GM21786 (cell line): ENCODE data around the gene RASGRP4.

Experiments used
- ATAC-seq: cut with Tn5 transposase; IDR thresholded peaks from one replicate; pipeline ENCODE4 v1.9.1; 2021; ENCODE audit not compliant: unreplicated experiment

Gene RASGRP4

GRCh38 chr19:38391911-38392464 is 34.0 kb downstream of the RASGRP4 start:
- ATAC-seq, result no peak

DNA sequence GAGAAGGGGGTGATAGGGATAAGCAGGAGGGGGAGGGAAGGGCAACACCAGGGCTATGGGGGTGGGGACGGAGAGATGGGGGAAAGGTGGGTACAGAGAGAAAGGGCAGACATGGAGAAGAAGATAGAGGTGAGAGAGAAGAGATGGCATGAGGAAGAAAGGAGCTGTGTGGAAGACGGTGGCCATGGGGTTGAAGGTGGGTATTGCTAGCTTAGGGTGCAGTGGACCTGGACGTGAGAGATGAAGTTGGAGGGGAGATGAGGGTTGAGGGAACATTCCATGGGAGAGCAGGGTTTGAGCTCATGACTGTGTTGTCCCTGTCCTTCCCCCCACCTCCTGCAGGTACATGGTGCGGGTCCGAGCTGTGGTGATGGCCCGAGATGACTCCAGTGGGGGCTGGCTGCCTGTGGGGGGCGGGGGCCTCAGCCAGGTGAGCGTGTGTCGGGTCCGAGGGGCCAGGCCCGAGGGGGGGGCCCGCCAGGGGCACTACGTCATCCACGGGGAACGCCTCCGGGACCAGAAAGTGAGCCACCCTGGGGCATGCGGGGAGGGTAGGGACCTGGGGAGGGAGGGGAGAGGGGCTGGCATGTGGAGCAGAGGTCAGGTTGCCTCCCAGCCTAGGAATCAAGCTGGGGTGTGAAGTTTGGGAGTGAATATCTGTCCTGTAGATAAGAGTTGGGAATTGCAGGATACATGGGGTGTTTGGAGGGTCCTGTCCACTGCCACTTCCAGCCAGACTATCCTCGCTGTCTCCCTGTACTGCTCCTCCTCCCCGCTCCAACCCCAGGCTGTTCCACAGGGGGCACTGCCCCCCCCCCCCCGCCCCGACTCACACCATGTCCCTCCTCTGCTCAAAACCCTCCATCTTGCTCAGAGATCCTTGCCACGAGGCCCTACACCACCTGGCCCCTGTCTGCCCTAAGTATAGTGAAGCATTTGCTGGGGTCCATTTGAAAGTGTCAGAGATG is 35.8 kb downstream of the RASGRP4 start:
- ATAC-seq, result no peak

DNA sequence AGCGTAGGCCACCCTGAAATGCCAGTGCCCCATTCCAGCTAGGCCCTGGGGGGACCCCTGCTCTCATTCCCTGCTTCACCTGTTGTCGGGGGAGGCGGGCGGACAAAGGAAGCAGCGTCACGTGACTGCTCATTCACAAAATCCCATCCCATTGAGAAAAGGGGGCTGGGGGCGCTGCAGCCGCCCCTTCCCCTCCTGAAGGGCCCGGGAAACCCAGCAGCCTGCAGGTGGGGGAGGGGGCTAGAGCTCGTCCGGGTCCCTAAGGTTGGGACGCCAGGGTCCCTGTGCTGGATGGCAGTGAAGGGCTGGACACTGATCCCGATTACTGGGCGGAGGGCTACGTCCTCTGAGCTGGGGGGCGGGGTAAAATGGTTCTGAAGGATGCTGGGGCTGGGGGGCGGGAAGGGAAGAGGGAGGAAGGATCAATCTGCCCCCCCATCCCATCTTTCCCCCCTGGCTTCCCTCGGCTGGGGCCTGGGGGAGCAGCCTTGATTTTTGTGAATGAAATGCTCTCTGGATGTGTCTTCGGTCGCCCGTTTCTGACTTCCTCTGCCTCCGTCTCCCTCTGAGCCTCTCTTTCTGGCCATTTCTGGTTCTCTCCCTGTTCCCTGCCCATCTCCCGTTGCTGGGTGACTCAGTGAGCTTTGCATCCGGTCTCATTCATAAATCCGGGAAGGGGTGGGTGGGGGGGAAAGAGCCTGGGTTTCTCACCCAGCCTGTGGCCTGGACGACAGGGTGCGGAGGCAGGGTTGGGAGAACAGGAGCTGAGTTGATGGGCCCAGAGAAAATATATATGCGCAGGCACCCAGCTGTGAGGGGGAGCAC is 36.7 kb downstream of the RASGRP4 start:
- no peak for ATAC-seq

- ATAC-seq, result no peak
These were observed 37.5 kb downstream of the RASGRP4 start, which contains the start of gene SPRED3 for GRCh38 chr19:38388349-38389100. TSS of gene SPRED3 (plus strand) at chr19:38388697. CDS start at chr19:38390303, 1,606 bp downstream.

- peak; percentile 41 for ATAC-seq
These were observed 38.3 kb downstream of the RASGRP4 start, which contains the start of gene GGN for GRCh38 chr19:38387550-38388348. TSS of gene GGN (minus strand) at chr19:38388034. CDS start at chr19:38387261, 773 bp downstream.

DNA sequence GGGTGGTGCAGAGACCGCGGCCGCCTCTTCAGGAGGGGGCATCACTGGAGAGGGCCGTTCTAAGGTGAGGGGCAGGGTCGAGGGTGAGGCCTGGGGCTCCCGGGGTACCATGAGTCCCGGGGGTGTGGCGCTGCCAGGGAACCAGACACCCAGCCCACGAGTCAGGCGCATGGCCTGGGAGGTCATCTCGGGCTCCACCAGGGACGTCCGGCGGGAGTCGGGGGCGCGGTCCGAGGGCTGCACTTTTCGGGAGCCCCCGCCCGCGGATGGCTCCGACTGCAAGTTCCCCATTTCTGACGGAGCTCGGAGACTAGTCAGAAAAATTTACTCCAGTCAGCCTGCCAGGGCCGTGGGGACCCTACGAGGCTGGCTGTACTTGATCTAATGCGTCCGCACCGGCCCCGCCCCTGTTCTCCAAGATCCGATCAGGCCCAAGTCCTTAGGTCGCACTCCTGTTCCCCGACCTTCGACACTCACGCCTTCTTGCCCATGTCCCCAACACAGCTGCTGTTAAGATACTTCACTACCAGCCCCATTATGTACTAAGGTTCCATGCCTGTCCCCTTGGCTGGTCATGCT is 39.0 kb downstream of the RASGRP4 start:
- no peak for ATAC-seq

- ATAC-seq, result no peak
These were observed 39.6 kb downstream of the RASGRP4 start for GRCh38 chr19:38386300-38386970.

DNA sequence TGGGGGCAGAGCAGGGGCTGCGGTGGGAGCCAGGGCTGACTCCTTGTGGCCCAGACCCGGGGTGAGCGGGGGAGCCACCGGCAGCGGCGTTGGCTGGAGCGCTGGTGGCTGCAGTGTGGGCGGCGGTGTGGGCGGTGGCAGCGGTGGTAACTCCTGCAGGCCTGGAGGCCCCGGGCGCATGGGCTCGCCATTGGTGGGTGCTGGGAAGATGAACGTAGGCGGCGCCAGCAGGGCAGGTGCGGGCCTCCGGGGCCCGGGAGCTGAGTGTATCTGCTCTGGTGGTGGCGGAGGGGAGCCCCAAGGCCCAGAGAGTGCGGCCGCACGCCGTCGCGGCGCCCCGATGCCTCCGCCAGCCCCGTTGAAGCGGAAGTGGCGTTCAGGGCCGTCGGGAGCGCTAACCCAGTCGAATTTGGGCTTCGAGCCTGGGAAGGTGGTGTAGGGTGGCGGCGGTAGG is 40.2 kb downstream of the RASGRP4 start:
- ATAC-seq, result no peak

GRCh38 chr19:38385057-38385803 is 40.8 kb downstream of the RASGRP4 start:
- no peak for ATAC-seq

DNA sequence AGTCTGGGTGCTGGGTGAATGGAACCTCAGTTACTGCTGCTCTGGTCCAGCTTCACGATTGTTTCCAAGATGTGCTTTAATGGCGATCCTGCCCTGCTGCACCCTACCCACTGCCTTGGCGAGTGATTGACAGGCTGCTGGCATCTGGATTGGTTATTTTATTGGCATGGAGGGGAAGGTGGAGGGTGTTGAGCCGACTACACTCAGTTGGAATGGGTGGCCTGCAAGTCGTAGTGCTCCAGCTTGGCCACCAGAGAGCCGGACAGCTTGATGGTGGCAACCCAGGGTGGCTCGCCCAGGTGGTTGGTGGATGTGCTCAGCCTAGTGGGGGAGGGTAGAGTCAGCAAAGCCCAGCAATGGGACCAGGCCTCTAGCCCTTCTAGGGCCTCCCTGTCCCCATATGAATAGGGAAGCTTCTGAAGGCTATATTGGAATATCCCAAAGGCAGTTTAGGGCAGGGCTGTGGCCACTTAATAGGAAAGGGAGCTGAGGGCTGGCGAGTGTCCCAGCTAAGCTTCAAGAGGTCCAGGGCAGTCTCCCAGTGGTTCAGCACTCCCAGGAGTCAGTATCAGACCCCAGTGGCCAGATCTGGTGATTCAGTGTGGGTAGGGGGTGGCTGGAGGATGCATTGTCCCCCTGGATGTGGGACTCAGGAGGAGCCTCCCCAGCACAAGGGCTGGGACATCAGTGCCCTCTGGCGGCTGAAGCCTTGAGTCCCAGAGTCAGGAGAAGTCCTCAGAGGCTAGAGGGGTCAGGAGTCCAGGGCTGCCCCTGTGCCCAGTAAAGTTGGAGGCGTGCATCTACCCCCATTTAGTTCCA is 41.6 kb downstream of the RASGRP4 start:
- no peak for ATAC-seq

- ATAC-seq, result no peak
These were observed 42.3 kb downstream of the RASGRP4 start for GRCh38 chr19:38383743-38384142.

DNA sequence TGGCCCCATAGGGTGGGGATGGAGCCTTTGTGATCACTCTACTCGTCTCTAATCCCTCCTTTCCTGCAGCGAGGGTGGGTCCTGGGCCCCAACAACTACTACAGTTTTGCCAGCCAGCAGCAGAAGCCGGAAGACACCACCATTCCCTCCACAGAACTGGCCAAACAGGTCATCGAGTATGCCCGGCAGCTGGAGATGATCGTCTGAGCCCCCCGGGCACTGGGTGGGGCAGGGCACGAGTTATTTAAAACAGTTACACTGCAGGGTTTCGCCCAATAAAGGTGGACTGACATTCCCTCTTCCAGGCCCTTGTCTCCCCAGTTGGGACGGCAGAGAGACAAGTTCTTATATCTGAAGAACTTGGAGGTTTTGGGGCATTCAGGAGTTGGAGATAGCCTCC is 42.8 kb downstream of the RASGRP4 start:
- no peak for ATAC-seq

- ATAC-seq, result no peak
These were observed 44.9 kb downstream of the RASGRP4 start for GRCh38 chr19:38381138-38381537.

GRCh38 chr19:38378866-38379265 is 47.2 kb downstream of the RASGRP4 start:
- ATAC-seq, result no peak

GRCh38 chr19:38377052-38377451 is 49.0 kb downstream of the RASGRP4 start:
- ATAC-seq, result no peak

DNA sequence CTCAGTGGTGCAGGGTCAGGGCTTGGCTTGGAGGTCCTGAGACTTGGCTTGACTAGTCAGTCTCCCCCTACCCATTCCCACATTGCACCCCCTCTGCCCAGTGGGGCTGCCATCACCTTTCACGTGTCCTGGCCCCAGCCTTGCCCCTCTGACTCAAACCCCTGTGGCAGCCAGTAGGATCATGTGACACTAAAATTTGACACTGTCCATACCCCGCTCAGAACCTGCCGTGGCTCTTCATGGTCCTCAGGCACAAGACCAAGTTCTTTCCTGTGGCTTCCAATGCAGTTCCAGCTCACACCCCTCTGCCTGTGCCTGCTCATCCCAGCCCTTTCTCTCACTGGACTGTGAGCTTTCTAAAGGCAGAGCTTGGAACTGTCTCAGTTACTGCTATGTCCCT is 49.4 kb downstream of the RASGRP4 start:
- ATAC-seq, result no peak

DNA sequence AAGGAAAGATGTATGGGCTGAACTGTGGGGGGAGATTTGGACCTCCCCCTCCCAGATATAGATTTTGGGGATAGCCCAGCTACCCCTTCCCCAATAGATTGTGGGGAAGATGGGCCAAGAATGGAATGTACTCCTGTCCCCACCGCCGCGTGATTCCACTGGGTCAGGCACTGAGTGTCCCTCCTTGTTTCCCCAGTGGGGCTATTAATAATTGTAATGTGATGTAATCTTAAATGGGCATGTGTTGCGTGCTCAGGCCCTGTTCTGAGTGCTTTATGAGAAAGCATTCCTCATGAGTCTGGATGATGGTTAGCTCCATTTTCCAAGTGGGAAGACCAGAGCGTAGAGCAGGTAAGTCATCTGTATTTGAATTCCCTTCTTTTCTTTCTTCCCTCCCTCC is 50.3 kb downstream of the RASGRP4 start:
- ATAC-seq, result no peak
